CD4-positive, alpha-beta T cell (primary cell): ENCODE results near the gene IL17RC. TPM values are rescaled to one million over a fixed set of nuclear protein-coding genes. Genes with fewer than 3 reads are reported as not detected.
A peak's percentile ranks its signal among the peaks of the same experiment; 100 is the strongest.

Source experiments
- ATAC-seq: fragments of 200-7000 bp; cut with Tn5 transposase; one replicate; pipeline ENCODE4 v1.10.0; 2022; ENCODE audit warnings: mild to moderate bottlenecking; ENCODE audit not compliant: poor library complexity
- CTCF ChIA-PET: fragments of 350-600 bp; sonication (Branson Sonifier 250); formaldehyde crosslinking; loops from one replicate; lab custom pipeline; 2021; ENCODE audit warnings: antibody characterized with exemption, inconsistent platforms; lab: Charles Lee
- POLR2A ChIA-PET: fragments of 350-600 bp; sonication (Branson Sonifier 250); formaldehyde crosslinking; loops from one replicate; lab custom pipeline; 2021; ENCODE audit warnings: antibody characterized with exemption, inconsistent platforms; lab: Charles Lee
- DNase-seq, 14 experiments: peaks; one replicate each; pipeline ENCODE4 v3.0.0-alpha.2; 2013 to 2020; ENCODE audit warnings: mixed read lengths in 2 of 14
- H3K27ac ChIP-seq, 2 donors: one replicate each; pipeline versions ENCODE4 v1.5.1 to v1.7.0; 2013; ENCODE audit warnings: low read length in 2 of 2, low read depth in 1 of 2, mild to moderate bottlenecking in 1 of 2
- H3K27me3 ChIP-seq, 2 experiments: 1 replicate in 1 of 2; 2 replicates in 1 of 2; pipeline versions ENCODE4 v1.6.1 to v1.7.0; 2013; ENCODE audit warnings: low read length in 2 of 2, control low read depth in 1 of 2, mild to moderate bottlenecking in 1 of 2, moderate library complexity in 1 of 2; ENCODE audit not compliant: insufficient read depth in 2 of 2, control insufficient read depth in 1 of 2
- H3K36me3 ChIP-seq: one replicate; pipeline ENCODE4 v1.6.1; 2013; ENCODE audit warnings: low read length, control low read depth; ENCODE audit not compliant: insufficient read depth
- H3K4me1 ChIP-seq: one replicate; pipeline ENCODE4 v1.6.1; 2013; ENCODE audit warnings: low read length, control low read depth; ENCODE audit not compliant: insufficient read depth
- H3K4me3 ChIP-seq: one replicate; pipeline ENCODE4 v1.5.1; 2013; ENCODE audit warnings: mild to moderate bottlenecking, low read length, moderate library complexity
- H3K9me3 ChIP-seq, 2 experiments: 1 replicate in 1 of 2; 2 replicates in 1 of 2; pipeline versions ENCODE4 v1.6.1 to v1.7.0; 2013; ENCODE audit warnings: low read length in 2 of 2, mild to moderate bottlenecking in 2 of 2, control low read depth in 1 of 2, moderate library complexity in 1 of 2; ENCODE audit not compliant: control insufficient read depth in 1 of 2, insufficient read depth in 1 of 2
- H3K27ac Mint-ChIP-seq: one replicate; pipeline ENCODE4 v1.8.0; 2020; ENCODE audit warnings: mixed read lengths
- H3K27me3 Mint-ChIP-seq: one replicate; pipeline ENCODE4 v1.8.0; 2021; ENCODE audit warnings: mixed read lengths
- H3K36me3 Mint-ChIP-seq: one replicate; pipeline ENCODE4 v1.8.0; 2021; ENCODE audit warnings: low read depth, mixed read lengths
- H3K4me1 Mint-ChIP-seq: one replicate; pipeline ENCODE4 v1.8.0; 2021; ENCODE audit warnings: low read depth, mixed read lengths
- H3K4me3 Mint-ChIP-seq: one replicate; pipeline ENCODE4 v1.8.0; 2020; ENCODE audit warnings: mild to moderate bottlenecking, mixed read lengths
- H3K9me3 Mint-ChIP-seq: one replicate; pipeline ENCODE4 v1.8.0; 2020; ENCODE audit warnings: mixed read lengths
- CTCF ChIP-seq: fragments of 200-600 bp; IDR thresholded peaks from one replicate; pipeline ENCODE4 v1.8.0; 2022; ENCODE audit warnings: antibody characterized with exemption, mild to moderate bottlenecking
- intact Hi-C, 2 experiments: fragments of 100-400 bp; cut with DNase I in 1 of 2; cut with micrococcal nuclease in 1 of 2; formaldehyde crosslinking; loops; one replicate each; pipeline versions ENCODE4 v1.15.1 to v1.9.0; 2023 to 2025; cut with DNase I, micrococcal nuclease
- total RNA-seq, 174 experiments: library from RNA in 2 of 174; stranded (reverse) in 2 of 174; gene quantifications; one replicate each; pipeline ENCODE4 v1.2.3 and lab custom pipeline; 2021 to 2026

Gene IL17RC
- total RNA-seq, 2 experiments from 2014 or later, result 0.42 to 0.88 TPM

- intact Hi-C loops, result loop anchor here in 1 of 2 experiments (2.0 to 5.0 kb wide), 2 partner anchors 19 to 60 kb away; partner anchors contain the start of genes CRELD1 and JAGN1
- Mint-ChIP-seq H3K4me3 (peak within 1 kb of the TSS; percentile 88), H3K27ac (peak within 1 kb of the TSS; percentile 41)
These were observed 35.3 kb downstream of the IL17RC start, which contains the start of gene PRRT3 for GRCh38 chr3:9951962-9952805. Gene PRRT3 (minus strand): TSS chr3:9952408. CDS start chr3:9950115, 2,293 bp downstream.

GRCh38 chr3:9955067-9955502 lies 38.2 kb downstream of the IL17RC start:
- Mint-ChIP-seq H3K27ac (no peak overlapping the region), H3K27me3 (no peaks in the 10 kb centered on the region), H3K4me1 (peaks cover 21% of the 10 kb centered on the region), H3K36me3 (no peaks in the 10 kb centered on the region), H3K9me3 (no peaks in the 10 kb centered on the region), H3K4me3 (no peak overlapping the region)
- ChIA-PET CTCF (no interaction called here), POLR2A (interaction anchor here (3.2 kb wide), 1 partner anchor 22 kb away, joined by 18 read pairs; the partner anchor contains the start of gene CRELD1)
- Histone ChIP-seq H3K4me3 (no peak overlapping the region), H3K4me1 (peaks cover 21% of the 10 kb centered on the region), H3K36me3 (no peaks in the 10 kb centered on the region), H3K9me3 (no peaks in the 10 kb centered on the region), H3K27me3 (no peaks in the 10 kb centered on the region), H3K27ac (no peak overlapping the region)
- DNase-seq, result no peak
- no peak for TF ChIP-seq CTCF
- ATAC-seq, result no peak
- intact Hi-C loops, result no loop called here

More at GRCh38 chr3:9951962-9952805, 35.3 kb downstream of the IL17RC start, which contains the start of gene PRRT3:
- Histone ChIP-seq H3K4me1 (peaks cover 21% of the 10 kb centered on the region), H3K27ac (no peak within 1 kb of the TSS), H3K36me3 (peaks cover 9% of the 10 kb centered on the region), H3K4me3 (peak within 1 kb of the TSS; percentile 77), H3K27me3 (no peaks in the 10 kb centered on the region), H3K9me3 (no peaks in the 10 kb centered on the region)
- peaks cover 21% of the 10 kb centered on the region for H3K4me1 Mint-ChIP-seq
- TF ChIP-seq CTCF, result no peak
- H3K9me3 Mint-ChIP-seq, result no peaks in the 10 kb centered on the region
- ATAC-seq (peak; percentile 95), DNase-seq (peak; percentile 37 to 74 (median 52))
- H3K36me3 Mint-ChIP-seq, result no peaks in the 10 kb centered on the region
- H3K27me3 Mint-ChIP-seq, result no peaks in the 10 kb centered on the region
- ChIA-PET CTCF (interaction anchor here (1.8 to 3.1 kb wide), 2 partner anchors 17 to 19 kb away, joined by 4 to 20 read pairs; partner anchors contain the start of gene CRELD1), POLR2A (interaction anchor here (0.6 to 3.9 kb wide), 9 partner anchors 18 to 555 kb away, joined by 3 to 66 read pairs (median 4); partner anchors contain the start of genes CRELD1, EMC3, FANCD2 and SEC13)

GRCh38 chr3:9955611-9956352 lies 38.9 kb downstream of the IL17RC start:
- Mint-ChIP-seq H3K36me3 (peaks cover 2% of the 10 kb centered on the region), H3K9me3 (no peaks in the 10 kb centered on the region), H3K4me1 (peaks cover 20% of the 10 kb centered on the region), H3K4me3 (no peak overlapping the region), H3K27ac (no peak overlapping the region), H3K27me3 (no peaks in the 10 kb centered on the region)
- Histone ChIP-seq H3K9me3 (no peaks in the 10 kb centered on the region), H3K4me1 (peaks cover 18% of the 10 kb centered on the region), H3K36me3 (no peaks in the 10 kb centered on the region), H3K4me3 (no peak overlapping the region), H3K27ac (no peak overlapping the region), H3K27me3 (no peaks in the 10 kb centered on the region)
- TF ChIP-seq CTCF, result no peak
- intact Hi-C loops, result no loop called here
- POLR2A ChIA-PET, result interaction anchor here (3.2 kb wide), 1 partner anchor 22 kb away, joined by 18 read pairs; the partner anchor contains the start of gene CRELD1
- DNase-seq (no peak), ATAC-seq (no peak)
- CTCF ChIA-PET, result no interaction called here
